H1 (cell line): ENCODE data around the gene SPATA16. TPM values are rescaled to one million over a fixed set of nuclear protein-coding genes. Genes with fewer than 3 reads are reported as not detected.

Experiments used
- CTCF ChIA-PET: fragments of 300-600 bp; sonication (Branson Sonifier 250); formaldehyde crosslinking; loops from one replicate; lab custom pipeline; 2021; ENCODE audit not compliant: partially characterized antibody; lab: Charles Lee
- POLR2A ChIA-PET: fragments of 300-600 bp; sonication (Branson Sonifier 250); formaldehyde crosslinking; loops from one replicate; lab custom pipeline; 2021; ENCODE audit warnings: inconsistent platforms; ENCODE audit not compliant: partially characterized antibody; lab: Charles Lee
- DNase-seq, 2 experiments: peaks; one replicate each; pipeline versions ENCODE4 v3.0.0 to v3.0.0-alpha.2; 2010 to 2022; ENCODE audit warnings: low spot score in 2 of 2, low read depth in 1 of 2, mixed read lengths in 1 of 2
- FAIRE-seq: peaks from 2 replicates; lab custom pipeline; 2011; peaks lifted over from hg19 to GRCh38; lab: Jason Lieb, UNC
- H2AFZ ChIP-seq: 2 replicates; pipeline ENCODE4 v1.8.1; 2012; ENCODE audit warnings: low read length, inconsistent platforms
- H2AK5ac ChIP-seq: 2 replicates; pipeline ENCODE4 v1.6.1; 2013; ENCODE audit warnings: low read depth, low read length
- H2BK120ac ChIP-seq: replicated peaks from 2 replicates; pipeline ENCODE3; 2013; ENCODE audit warnings: low read depth, low read length, inconsistent platforms
- H2BK12ac ChIP-seq: 2 replicates; pipeline ENCODE4 v1.6.1; 2013; ENCODE audit warnings: low read depth, low read length
- H2BK15ac ChIP-seq: 2 replicates; pipeline ENCODE4 v1.6.1; 2013; ENCODE audit warnings: low read length
- H2BK20ac ChIP-seq: 2 replicates; pipeline ENCODE4 v1.6.1; 2013; ENCODE audit warnings: low read length
- H2BK5ac ChIP-seq: 2 replicates; pipeline ENCODE4 v1.6.1; 2013; ENCODE audit warnings: low read depth, low read length
- H3K14ac ChIP-seq: 2 replicates; pipeline ENCODE4 v1.6.1; 2013; ENCODE audit warnings: inconsistent platforms; ENCODE audit not compliant: insufficient read length
- H3K18ac ChIP-seq: 2 replicates; pipeline ENCODE4 v1.6.1; 2013; ENCODE audit warnings: low read length; ENCODE audit errors: extremely low read depth
- H3K23ac ChIP-seq: 2 replicates; pipeline ENCODE4 v1.6.1; 2013; ENCODE audit warnings: inconsistent platforms; ENCODE audit not compliant: insufficient read length
- H3K23me2 ChIP-seq: 2 replicates; pipeline ENCODE4 v1.6.1; 2013; ENCODE audit warnings: low read depth, low read length
- H3K27ac ChIP-seq: 2 replicates; pipeline ENCODE4 v1.6.1; 2011; ENCODE audit warnings: low read depth, low read length, inconsistent platforms
- H3K27me3 ChIP-seq, 4 experiments: replicated peaks in 1 of 4; 1 replicate in 1 of 4; 2 replicates in 3 of 4; pipeline versions ENCODE4 v1.6.1 to v1.8.1; 2011 to 2013; ENCODE audit warnings: low read length in 3 of 4, mild to moderate bottlenecking in 3 of 4, inconsistent platforms in 2 of 4, mixed read lengths in 2 of 4, moderate library complexity in 1 of 4; ENCODE audit not compliant: control insufficient read depth in 3 of 4, insufficient read depth in 3 of 4; ENCODE audit errors: extremely low read depth in 1 of 4
- H3K36me3 ChIP-seq, 4 experiments: 2 replicates each; pipeline versions ENCODE4 v1.6.1 to v1.8.1; 2011 to 2013; ENCODE audit warnings: mild to moderate bottlenecking in 4 of 4, low read length in 3 of 4, moderate library complexity in 2 of 4, control low read depth in 1 of 4, inconsistent platforms in 1 of 4; ENCODE audit not compliant: insufficient read depth in 4 of 4, control insufficient read depth in 2 of 4
- H3K4ac ChIP-seq: replicated peaks from 2 replicates; pipeline ENCODE3; 2013; ENCODE audit warnings: low read length, low read depth, mixed read lengths, inconsistent platforms; ENCODE audit not compliant: insufficient read length
- H3K4me1 ChIP-seq, 4 experiments: replicated peaks in 1 of 4; 1 replicate in 1 of 4; 2 replicates in 3 of 4; pipeline versions ENCODE4 v1.6.1 to v1.8.1; 2011 to 2013; ENCODE audit warnings: low read length in 3 of 4, inconsistent platforms in 2 of 4, mixed read lengths in 1 of 4; ENCODE audit not compliant: insufficient read depth in 4 of 4, control insufficient read depth in 3 of 4
- H3K4me2 ChIP-seq, 2 experiments: 2 replicates each; pipeline versions ENCODE4 v1.6.1 to v1.8.1; 2011 to 2013; ENCODE audit warnings: low read depth in 2 of 2, low read length in 2 of 2, control low read depth in 1 of 2, inconsistent platforms in 1 of 2, mild to moderate bottlenecking in 1 of 2; ENCODE audit not compliant: insufficient read depth in 1 of 2
- H3K4me3 ChIP-seq, 4 experiments: fragments of 200-600, 300-600 bp in 1 of 4; sonication (generic), shearing (Covaris generic), sonication (Bioruptor Twin) in 1 of 4; 2 replicates each; pipeline versions ENCODE4 v1.5.1 to v1.8.1; 2011 to 2016; ENCODE audit warnings: low read length in 4 of 4, low read depth in 3 of 4, control low read depth in 2 of 4, inconsistent platforms in 2 of 4, mild to moderate bottlenecking in 2 of 4, mixed read lengths in 1 of 4, moderate library complexity in 1 of 4; ENCODE audit not compliant: insufficient read depth in 2 of 4; ENCODE audit errors: extremely low read depth in 1 of 4
- H3K56ac ChIP-seq: replicated peaks from 2 replicates; pipeline ENCODE3; 2013; ENCODE audit warnings: low read depth, mild to moderate bottlenecking, mixed read lengths, low read length, inconsistent platforms; ENCODE audit not compliant: insufficient read length
- H3K79me1 ChIP-seq: 2 replicates; pipeline ENCODE4 v1.6.1; 2013; ENCODE audit warnings: low read depth, low read length, control low read depth
- H3K79me2 ChIP-seq, 2 experiments: 2 replicates each; pipeline versions ENCODE4 v1.6.1 to v1.8.1; 2012 to 2013; ENCODE audit warnings: low read length in 2 of 2, mild to moderate bottlenecking in 2 of 2, inconsistent platforms in 1 of 2; ENCODE audit not compliant: insufficient read depth in 2 of 2, control insufficient read depth in 1 of 2
- H3K9ac ChIP-seq, 4 experiments: replicated peaks in 1 of 4; 1 replicate in 1 of 4; 2 replicates in 3 of 4; pipeline versions ENCODE4 v1.6.1 to v1.8.1; 2011 to 2013; ENCODE audit warnings: low read depth in 3 of 4, low read length in 3 of 4, control low read depth in 2 of 4, mild to moderate bottlenecking in 2 of 4, moderate library complexity in 2 of 4, inconsistent platforms in 1 of 4; ENCODE audit errors: extremely low read depth in 1 of 4
- H3K9me3 ChIP-seq, 2 experiments: 2 replicates each; pipeline versions ENCODE4 v1.6.1 to v1.8.1; 2012 to 2013; ENCODE audit warnings: mild to moderate bottlenecking in 2 of 2, moderate library complexity in 2 of 2, control low read depth in 1 of 2, inconsistent platforms in 1 of 2, low read depth in 1 of 2, low read length in 1 of 2, mixed read lengths in 1 of 2; ENCODE audit not compliant: insufficient read depth in 2 of 2
- H4K20me1 ChIP-seq, 2 experiments: replicated peaks in 1 of 2; 2 replicates each; pipeline versions ENCODE3 to v1.8.1; 2011 to 2013; ENCODE audit warnings: inconsistent platforms in 2 of 2, low read length in 2 of 2, mild to moderate bottlenecking in 1 of 2; ENCODE audit not compliant: insufficient read depth in 2 of 2, control insufficient read depth in 1 of 2
- H4K5ac ChIP-seq: 2 replicates; pipeline ENCODE4 v1.6.1; 2013; ENCODE audit warnings: low read length, low read depth, mixed read lengths, inconsistent platforms; ENCODE audit not compliant: insufficient read length
- H4K8ac ChIP-seq: 2 replicates; pipeline ENCODE4 v1.8.0; 2013; ENCODE audit warnings: mild to moderate bottlenecking, moderate library complexity, low read length, inconsistent platforms; ENCODE audit not compliant: insufficient read depth; ENCODE audit errors: extremely low read depth
- H4K91ac ChIP-seq: replicated peaks from 2 replicates; pipeline ENCODE3; 2013; ENCODE audit warnings: low read length, mixed read lengths, inconsistent platforms; ENCODE audit not compliant: insufficient read length
- CBX5 ChIP-seq: fragments of 300-800, 300-1000 bp; sonication (generic); IDR thresholded peaks from 2 replicates; pipeline ENCODE4 v1.7.1; 2016; ENCODE audit warnings: antibody characterized with exemption, low read length, low read depth
- EP300 ChIP-seq, 2 experiments: IDR thresholded peaks; 1 replicate in 1 of 2; 2 replicates in 1 of 2; pipeline ENCODE4 v1.6.1; 2011 to 2012; ENCODE audit warnings: low read depth in 2 of 2, low read length in 2 of 2, mild to moderate bottlenecking in 2 of 2, borderline replicate concordance in 1 of 2, inconsistent platforms in 1 of 2, moderate library complexity in 1 of 2
- WGBS, 2 experiments: shearing (Covaris generic) in 1 of 2; methylation state at CpG; one replicate each; pipeline versions ENCODE4 v1.1.6 to v1.1.7; 2013 to 2015; ENCODE audit warnings: low lambda C conversion rate in 2 of 2, mixed read lengths in 2 of 2, inconsistent platforms in 1 of 2, low coverage in 1 of 2, missing lambda C conversion rate in 1 of 2; ENCODE audit not compliant: insufficient replicate concordance in 2 of 2, insufficient coverage in 1 of 2, insufficient read length in 1 of 2; ENCODE audit errors: extremely low coverage in 1 of 2, missing lambda C conversion rate in 1 of 2; 5-methylcytosine and 5-hydroxymethylcytosine counted together
- polyA plus RNA-seq, 7 experiments: library from polyadenylated mRNA; depleted of rRNA in 3 of 7; stranded (reverse) in 5 of 7; unstranded in 2 of 7; fragments of >200 nt in 5 of 7; fragments of 200-250 nt in 2 of 7; gene quantifications; 1 replicate in 5 of 7; 2 replicates in 1 of 7; 4 replicates in 1 of 7; pipeline versions ENCODE4 v1.2.1 to v1.2.3, GENCODE V29; 2011 to 2013; ENCODE audit warnings: missing spikeins in 2 of 7, mixed read lengths in 2 of 7
- total RNA-seq: library from RNA; stranded (reverse); fragmentation: NEBNext Ultra II Directional; extraction: Animal tissue kit (Norgen Biotek cat#: 25700); gene quantifications from 2 replicates; pipeline ENCODE4 v1.2.1, GENCODE V29; 2021

The SPATA16 gene
- total and polyA plus RNA-seq, 2 of the 8 experiments (the other 6 are each of a cell fraction or from before 2014, with no cell fraction given) = 0.05 to 2.7 TPM

- Histone ChIP-seq H3K23ac (no peak overlapping the region), H2BK120ac (no peak overlapping the region), H3K27me3 (no peaks in the 10 kb centered on the region), H2BK12ac (no peak overlapping the region; the same call in 1 of the 2 replicates), H3K4me3 (no peak overlapping the region; a peak in 1 of 8 replicates), H4K5ac (no peak overlapping the region), H3K36me3 (no peaks in the 10 kb centered on the region), H2AFZ (no peak overlapping the region), H2AK5ac (no peak overlapping the region), H2BK5ac (no peak overlapping the region), H3K27ac (no peak overlapping the region), H3K9me3 (no peaks in the 10 kb centered on the region), H3K4ac (no peak overlapping the region), H3K18ac (no peak overlapping the region), H3K4me1 (peaks cover 0 to 5% (median under 1%) of the 10 kb centered on the region in 4 experiments; a peak in 3 of 7 replicates), H4K8ac (no peak overlapping the region), H3K23me2 (no peaks in the 10 kb centered on the region), H3K56ac (no peak overlapping the region), H2BK20ac (no peak overlapping the region), H3K4me2 (no peak overlapping the region), H3K14ac (no peak overlapping the region), H4K20me1 (no peaks in the 10 kb centered on the region), H2BK15ac (no peak overlapping the region), H3K9ac (no peak overlapping the region), H3K79me1 (no peaks in the 10 kb centered on the region), H3K79me2 (no peaks in the 10 kb centered on the region), H4K91ac (no peak overlapping the region)
- ChIA-PET CTCF (interaction anchor here (1.0 to 1.2 kb wide), 2 partner anchors 8 to 270 kb away, joined by 3 read pairs; no protein-coding TSS in a partner anchor), POLR2A (no interaction called here)
- FAIRE-seq (no peak), DNase-seq (no peak)
- TF ChIP-seq EP300 (IDR thresholded peaks at IDR 0.05; ENCODE audit: borderline replicate concordance in 1 of 2, low read depth in 2 of 2, low read length in 2 of 2) (0 out of 3 replicates have a peak, but pooled peaks of 1 of the 2 experiments have one; percentile 32), CBX5 (no peak)
- 57% methylated on average over 5 of the region's 5 CpGs; no CpG with 5 or more reads in 1 of the 2 experiments for WGBS, 2 experiments
Measured at GRCh38 chr3:173019378-173019777, 121.7 kb downstream of the SPATA16 start.
